ENCODE data around the gene SPESP1.

Gene SPESP1

GRCh38 chr15:68992696-68993095 lies 62.4 kb downstream of the SPESP1 start:
- DNase-seq (ENCODE audit: low read depth), result no peak

DNA sequence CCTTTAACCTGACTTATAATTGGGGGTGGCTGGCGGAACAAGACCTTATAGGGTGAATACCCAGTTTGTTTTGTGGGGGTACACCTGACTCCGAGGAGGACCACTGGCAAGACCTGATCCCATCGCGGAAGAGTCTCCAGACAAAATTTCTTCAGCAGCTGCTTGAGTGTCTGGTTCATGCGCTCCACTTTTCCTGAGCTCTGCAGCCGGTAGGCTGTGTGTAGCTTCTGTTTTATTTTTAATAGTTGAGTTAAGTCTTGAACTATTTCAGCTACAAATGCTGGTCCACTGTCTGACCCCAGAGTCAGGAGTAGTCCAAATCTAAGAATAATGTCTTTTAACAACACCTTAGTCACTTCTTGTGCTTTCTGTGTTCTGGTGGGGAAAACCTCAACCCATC lies 63.0 kb downstream of the SPESP1 start:
- DNase-seq (ENCODE audit: low read depth), result no peak

DNA sequence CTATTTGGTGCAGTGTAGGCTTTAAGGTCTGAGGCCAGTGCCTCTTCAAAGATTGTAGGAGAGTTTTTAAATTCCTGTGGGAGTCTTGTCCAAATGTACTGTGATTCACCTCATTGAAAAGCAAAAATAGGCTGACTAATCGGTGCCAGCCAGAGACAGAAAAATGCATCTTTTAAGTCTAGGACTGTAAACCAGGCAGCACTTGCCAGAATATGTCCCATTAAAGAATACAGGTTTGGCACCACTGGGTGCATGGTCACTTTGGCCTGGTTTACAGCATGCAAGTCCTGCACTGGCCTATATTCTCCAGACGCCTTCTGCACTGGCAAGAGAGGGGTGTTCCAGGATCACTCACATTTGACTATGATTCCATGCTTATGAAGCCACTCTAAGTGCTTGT lies 63.8 kb downstream of the SPESP1 start:
- peak; percentile 92 for DNase-seq (ENCODE audit: low read depth)

DNA sequence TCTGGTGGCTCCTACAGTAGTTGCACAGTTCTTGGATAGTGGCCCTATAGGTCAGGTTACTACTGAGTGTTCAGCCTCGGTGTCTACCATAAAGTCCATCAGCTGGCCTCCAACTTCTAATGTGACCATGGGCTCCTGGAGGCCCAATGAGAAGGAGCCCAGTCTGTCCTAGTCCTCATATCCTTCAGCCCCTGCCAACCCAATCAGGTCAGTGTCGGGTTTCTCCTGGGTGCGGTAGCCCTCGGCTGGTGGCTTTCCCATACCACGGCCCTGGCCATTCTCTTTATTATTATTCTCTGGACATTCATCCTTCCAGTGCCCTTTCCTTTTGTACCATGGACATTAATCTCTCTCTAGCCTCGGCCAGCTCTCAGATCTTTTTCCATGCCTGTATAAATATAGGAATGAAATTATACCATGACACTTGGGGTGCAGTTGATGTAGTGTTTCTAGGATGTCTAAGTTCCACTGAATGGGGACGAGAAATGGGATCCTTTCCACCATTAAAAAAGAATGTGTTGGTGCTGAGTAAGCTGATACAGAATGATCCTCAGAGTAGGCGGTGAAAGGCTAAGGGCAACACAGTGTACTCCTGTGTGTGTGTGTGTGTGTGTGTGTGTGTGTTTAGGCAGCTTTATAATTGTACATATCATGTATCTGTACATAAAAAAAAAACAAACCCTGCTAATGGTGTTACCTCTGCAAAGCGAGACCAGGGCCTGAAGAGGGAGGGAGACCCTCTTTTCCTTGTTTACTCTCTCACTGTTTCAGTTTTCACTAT lies 64.8 kb downstream of the SPESP1 start:
- DNase-seq (ENCODE audit: low read depth), result peak; percentile 48
